ENCODE measurements around the gene NLRP1. TPM values are rescaled to one million over a fixed set of nuclear protein-coding genes. Genes with fewer than 3 reads are reported as not detected.

The NLRP1 gene
- total RNA-seq, 4 donors from 2014 or later, result 15.4 to 19.5 (median 18.0) TPM

- Histone ChIP-seq H3K9me3 (no peaks in the 10 kb centered on the region), H3K4me3 (no peak overlapping the region), H3K36me3 (peaks cover 0 to 45% (median 11%) of the 10 kb centered on the region in 4 donors), H3K4me1 (no peaks in the 10 kb centered on the region), H3K27me3 (no peaks in the 10 kb centered on the region), H3K27ac (replicated peaks in 1 of 4) (peak overlapping the region in 1 of 4 donors; percentile 78)
- no peak for TF ChIP-seq EP300 (IDR thresholded peaks at IDR 0.05)
- peak in 1 of 2 donors; percentile 47 for TF ChIP-seq POLR2AphosphoS5 (IDR thresholded peaks at IDR 0.05)
- intact Hi-C loops (cut with DNase I), result no loop called here
- no peak for DNase-seq (ENCODE audit: extremely low spot score)
- WGBS, result 53% methylated on average over 5 of the region's 5 CpGs
Measured at GRCh38 chr17:5516060-5516792, 68.1 kb downstream of the NLRP1 start.

GRCh38 chr17:5514976-5515375 lies 69.3 kb downstream of the NLRP1 start:
- no peaks in the 10 kb centered on the region for H3K4me1 ChIP-seq
- no peak overlapping the region for H3K27ac ChIP-seq (replicated peaks in 1 of 4)
- TF ChIP-seq POLR2AphosphoS5 (IDR thresholded peaks at IDR 0.05) (no peak), EP300 (IDR thresholded peaks at IDR 0.05) (no peak), CTCF (IDR thresholded peaks at IDR 0.05) (no peak), POLR2A (IDR thresholded peaks at IDR 0.05; ENCODE audit: low read depth) (no peak)
- WGBS, result 94% methylated on average over 7 of the region's 10 CpGs
- no peaks in the 10 kb centered on the region for H3K9me3 ChIP-seq
- intact Hi-C loops (cut with DNase I), result no loop called here
- no peak for DNase-seq (ENCODE audit: extremely low spot score)
- H3K4me3 ChIP-seq, result no peak overlapping the region
- no peaks in the 10 kb centered on the region for H3K27me3 ChIP-seq
- H3K36me3 ChIP-seq, result peaks cover 0 to 36% (median 9%) of the 10 kb centered on the region in 4 donors

GRCh38 chr17:5513628-5514027 lies 70.7 kb downstream of the NLRP1 start:
- no peak for TF ChIP-seq CTCF (IDR thresholded peaks at IDR 0.05)
- TF ChIP-seq POLR2A (IDR thresholded peaks at IDR 0.05; ENCODE audit: low read depth), result no peak
- TF ChIP-seq EP300 (IDR thresholded peaks at IDR 0.05), result no peak
- TF ChIP-seq POLR2AphosphoS5 (IDR thresholded peaks at IDR 0.05), result no peak
- DNase-seq (ENCODE audit: extremely low spot score), result no peak
- Histone ChIP-seq H3K27me3 (no peaks in the 10 kb centered on the region), H3K4me1 (no peaks in the 10 kb centered on the region), H3K27ac (replicated peaks in 1 of 4) (no peak overlapping the region), H3K9me3 (no peaks in the 10 kb centered on the region), H3K4me3 (no peak overlapping the region), H3K36me3 (peaks cover 0 to 36% (median 9%) of the 10 kb centered on the region in 4 donors)
- intact Hi-C loops (cut with DNase I), result no loop called here
- WGBS, result 75% methylated on average over 7 of the region's 7 CpGs

GRCh38 chr17:5511401-5512225 lies 72.7 kb downstream of the NLRP1 start:
- Histone ChIP-seq H3K4me1 (no peaks in the 10 kb centered on the region), H3K27ac (replicated peaks in 1 of 4) (no peak overlapping the region), H3K36me3 (peaks cover 0 to 30% (median 7%) of the 10 kb centered on the region in 4 donors), H3K4me3 (peak overlapping the region in 2 of 4 donors; percentile 17 to 23), H3K9me3 (no peaks in the 10 kb centered on the region), H3K27me3 (no peaks in the 10 kb centered on the region)
- no peak for TF ChIP-seq POLR2AphosphoS5 (IDR thresholded peaks at IDR 0.05)
- no peak for TF ChIP-seq EP300 (IDR thresholded peaks at IDR 0.05)
- TF ChIP-seq POLR2A (IDR thresholded peaks at IDR 0.05; ENCODE audit: low read depth), result no peak
- no peak for TF ChIP-seq CTCF (IDR thresholded peaks at IDR 0.05)
- WGBS, result 36% methylated on average over 17 of the region's 17 CpGs
- intact Hi-C loops (cut with DNase I), result no loop called here
- no peak for DNase-seq (ENCODE audit: extremely low spot score)

- 86% methylated on average over 8 of the region's 8 CpGs for WGBS
- intact Hi-C loops (cut with DNase I), result no loop called here
- Histone ChIP-seq H3K4me3 (no peak overlapping the region), H3K27me3 (no peaks in the 10 kb centered on the region), H3K4me1 (no peaks in the 10 kb centered on the region), H3K9me3 (no peaks in the 10 kb centered on the region), H3K27ac (replicated peaks in 1 of 4) (no peak overlapping the region), H3K36me3 (peaks cover 0 to 27% (median 7%) of the 10 kb centered on the region in 4 donors)
- TF ChIP-seq POLR2AphosphoS5 (IDR thresholded peaks at IDR 0.05), result no peak
- no peak for TF ChIP-seq POLR2A (IDR thresholded peaks at IDR 0.05; ENCODE audit: low read depth)
- no peak for TF ChIP-seq CTCF (IDR thresholded peaks at IDR 0.05)
- TF ChIP-seq EP300 (IDR thresholded peaks at IDR 0.05), result no peak
- DNase-seq (ENCODE audit: extremely low spot score), result no peak
Measured at GRCh38 chr17:5510771-5511170, 73.5 kb downstream of the NLRP1 start.
